ENCODE data around the gene MXD3. TPM values are rescaled to one million over a fixed set of nuclear protein-coding genes. Genes with fewer than 3 reads are reported as not detected.
"Not testable (repeated sequence)": the region's sequence is repeated elsewhere in the genome, so short reads cannot be mapped to it uniquely, and the experiment has no call there.

The MXD3 gene
- total RNA-seq, 1 experiment from 2014 or later = 121 TPM

GRCh38 chr5:177351392-177352329 lies 40.0 kb upstream of the MXD3 start, which contains the start of gene LMAN2:
LMAN2 (minus strand) TSS chr5:177351668; CDS start chr5:177351647, 21 bp downstream.
- H3K4me3 ChIP-seq = peak within 1 kb of the TSS; percentile 68
- H3K9me3 ChIP-seq (replicated peaks) = no peaks in the 10 kb centered on the region
- peaks cover 32% of the 10 kb centered on the region for H3K36me3 ChIP-seq
- H3K27me3 ChIP-seq (replicated peaks) = no peaks in the 10 kb centered on the region
- DNase-seq (ENCODE audit: low read depth in 1 of 2, low spot score in 2 of 2) = peak; percentile 97 to 99
- peaks cover 13% of the 10 kb centered on the region for H3K4me1 ChIP-seq (replicated peaks)
- H3K27ac ChIP-seq = peak within 1 kb of the TSS; percentile 88

GRCh38 chr5:177350776-177351391 lies 39.2 kb upstream of the MXD3 start:
- peak overlapping the region; percentile 88 for H3K27ac ChIP-seq
- H3K4me3 ChIP-seq = peak overlapping the region; percentile 68
- peaks cover 13% of the 10 kb centered on the region for H3K4me1 ChIP-seq (replicated peaks)
- H3K36me3 ChIP-seq = peaks cover 35% of the 10 kb centered on the region
- no peaks in the 10 kb centered on the region for H3K9me3 ChIP-seq (replicated peaks)
- DNase-seq (ENCODE audit: low read depth in 1 of 2, low spot score in 2 of 2) = no peak
- no peaks in the 10 kb centered on the region for H3K27me3 ChIP-seq (replicated peaks)

GRCh38 chr5:177349762-177350161 lies 38.1 kb upstream of the MXD3 start:
- Histone ChIP-seq H3K36me3 (peaks cover 42% of the 10 kb centered on the region), H3K27ac (no peak overlapping the region), H3K27me3 (replicated peaks) (no peaks in the 10 kb centered on the region), H3K4me3 (no peak overlapping the region), H3K4me1 (replicated peaks) (peaks cover 13% of the 10 kb centered on the region), H3K9me3 (replicated peaks) (no peaks in the 10 kb centered on the region)
- DNase-seq (ENCODE audit: low read depth in 1 of 2, low spot score in 2 of 2) = no peak

GRCh38 chr5:177349362-177349647 lies 37.6 kb upstream of the MXD3 start:
- peaks cover 13% of the 10 kb centered on the region for H3K4me1 ChIP-seq (replicated peaks)
- no peaks in the 10 kb centered on the region for H3K9me3 ChIP-seq (replicated peaks)
- no peaks in the 10 kb centered on the region for H3K27me3 ChIP-seq (replicated peaks)
- peaks cover 47% of the 10 kb centered on the region for H3K36me3 ChIP-seq
- no peak for DNase-seq (ENCODE audit: low read depth in 1 of 2, low spot score in 2 of 2)
- no peak overlapping the region for H3K27ac ChIP-seq
- H3K4me3 ChIP-seq = no peak overlapping the region

- peaks cover 13% of the 10 kb centered on the region for H3K4me1 ChIP-seq (replicated peaks)
- no peak for DNase-seq (ENCODE audit: low read depth in 1 of 2, low spot score in 2 of 2)
- H3K27ac ChIP-seq = no peak overlapping the region
- H3K9me3 ChIP-seq (replicated peaks) = no peaks in the 10 kb centered on the region
- no peaks in the 10 kb centered on the region for H3K27me3 ChIP-seq (replicated peaks)
- peaks cover 51% of the 10 kb centered on the region for H3K36me3 ChIP-seq
- no peak overlapping the region for H3K4me3 ChIP-seq
Observed at GRCh38 chr5:177347699-177348098, 36.0 kb upstream of the MXD3 start.

GRCh38 chr5:177346820-177347219 lies 35.1 kb upstream of the MXD3 start:
- Histone ChIP-seq H3K27me3 (replicated peaks) (no peaks in the 10 kb centered on the region), H3K9me3 (replicated peaks) (no peaks in the 10 kb centered on the region), H3K27ac (no peak overlapping the region), H3K4me1 (replicated peaks) (peaks cover 9% of the 10 kb centered on the region), H3K36me3 (peaks cover 56% of the 10 kb centered on the region), H3K4me3 (no peak overlapping the region)
- no peak for DNase-seq (ENCODE audit: low read depth in 1 of 2, low spot score in 2 of 2)

- Histone ChIP-seq H3K36me3 (peaks cover 61% of the 10 kb centered on the region), H3K27ac (no peak overlapping the region), H3K4me1 (replicated peaks) (no peaks in the 10 kb centered on the region), H3K9me3 (replicated peaks) (no peaks in the 10 kb centered on the region), H3K4me3 (no peak overlapping the region), H3K27me3 (replicated peaks) (no peaks in the 10 kb centered on the region)
- no peak for DNase-seq (ENCODE audit: low read depth in 1 of 2, low spot score in 2 of 2)
Observed at GRCh38 chr5:177344891-177345290, 33.2 kb upstream of the MXD3 start.

- Histone ChIP-seq H3K27ac (no peak overlapping the region), H3K4me3 (no peak overlapping the region), H3K9me3 (replicated peaks) (no peaks in the 10 kb centered on the region), H3K27me3 (replicated peaks) (no peaks in the 10 kb centered on the region), H3K36me3 (peaks cover 66% of the 10 kb centered on the region), H3K4me1 (replicated peaks) (no peaks in the 10 kb centered on the region)
- DNase-seq (ENCODE audit: low read depth in 1 of 2, low spot score in 2 of 2) = no peak
Observed at GRCh38 chr5:177343777-177344176, 32.1 kb upstream of the MXD3 start.

GRCh38 chr5:177343000-177343399 lies 31.3 kb upstream of the MXD3 start:
- H3K9me3 ChIP-seq (replicated peaks); H3K27ac ChIP-seq; DNase-seq (ENCODE audit: low read depth in 1 of 2, low spot score in 2 of 2); H3K4me3 ChIP-seq; H3K4me1 ChIP-seq (replicated peaks); H3K27me3 ChIP-seq (replicated peaks): not testable (repeated sequence)
- H3K36me3 ChIP-seq = peaks cover 70% of the 10 kb centered on the region

- H3K9me3 ChIP-seq (replicated peaks) = no peaks in the 10 kb centered on the region
- DNase-seq (ENCODE audit: low read depth in 1 of 2, low spot score in 2 of 2) = no peak
- H3K36me3 ChIP-seq = peaks cover 81% of the 10 kb centered on the region
- H3K27ac ChIP-seq = no peak overlapping the region
- no peaks in the 10 kb centered on the region for H3K27me3 ChIP-seq (replicated peaks)
- no peak overlapping the region for H3K4me3 ChIP-seq
- no peaks in the 10 kb centered on the region for H3K4me1 ChIP-seq (replicated peaks)
Observed at GRCh38 chr5:177339107-177339638, 27.5 kb upstream of the MXD3 start.

- no peaks in the 10 kb centered on the region for H3K9me3 ChIP-seq (replicated peaks)
- no peak overlapping the region for H3K27ac ChIP-seq
- no peaks in the 10 kb centered on the region for H3K27me3 ChIP-seq (replicated peaks)
- no peak overlapping the region for H3K4me3 ChIP-seq
- no peak for DNase-seq (ENCODE audit: low read depth in 1 of 2, low spot score in 2 of 2)
- no peaks in the 10 kb centered on the region for H3K4me1 ChIP-seq (replicated peaks)
- peaks cover 84% of the 10 kb centered on the region for H3K36me3 ChIP-seq
Observed at GRCh38 chr5:177338251-177339106, 26.8 kb upstream of the MXD3 start.

- no peak overlapping the region for H3K4me3 ChIP-seq
- no peak overlapping the region for H3K27ac ChIP-seq
- H3K27me3 ChIP-seq (replicated peaks) = no peaks in the 10 kb centered on the region
- no peaks in the 10 kb centered on the region for H3K9me3 ChIP-seq (replicated peaks)
- peaks cover 93% of the 10 kb centered on the region for H3K36me3 ChIP-seq
- no peaks in the 10 kb centered on the region for H3K4me1 ChIP-seq (replicated peaks)
- no peak for DNase-seq (ENCODE audit: low read depth in 1 of 2, low spot score in 2 of 2)
Observed at GRCh38 chr5:177336603-177337494, 25.2 kb upstream of the MXD3 start.

GRCh38 chr5:177336112-177336511 lies 24.4 kb upstream of the MXD3 start:
- H3K4me1 ChIP-seq (replicated peaks) = no peaks in the 10 kb centered on the region
- no peaks in the 10 kb centered on the region for H3K9me3 ChIP-seq (replicated peaks)
- DNase-seq (ENCODE audit: low read depth in 1 of 2, low spot score in 2 of 2) = peak in 1 of 2 experiments; percentile 63
- no peak overlapping the region for H3K4me3 ChIP-seq
- H3K27ac ChIP-seq = no peak overlapping the region
- H3K27me3 ChIP-seq (replicated peaks) = no peaks in the 10 kb centered on the region
- peaks cover 92% of the 10 kb centered on the region for H3K36me3 ChIP-seq

Data from SJSA1 (cell line).